ENCODE data around the gene EVPL. TPM values are rescaled to one million over a fixed set of nuclear protein-coding genes. Genes with fewer than 3 reads are reported as not detected.

EVPL gene
- total and polyA plus RNA-seq, 2 of the 13 experiments (the other 11 are each of a cell fraction or from before 2014, with no cell fraction given), result 2.1 to 8.2 TPM

DNA sequence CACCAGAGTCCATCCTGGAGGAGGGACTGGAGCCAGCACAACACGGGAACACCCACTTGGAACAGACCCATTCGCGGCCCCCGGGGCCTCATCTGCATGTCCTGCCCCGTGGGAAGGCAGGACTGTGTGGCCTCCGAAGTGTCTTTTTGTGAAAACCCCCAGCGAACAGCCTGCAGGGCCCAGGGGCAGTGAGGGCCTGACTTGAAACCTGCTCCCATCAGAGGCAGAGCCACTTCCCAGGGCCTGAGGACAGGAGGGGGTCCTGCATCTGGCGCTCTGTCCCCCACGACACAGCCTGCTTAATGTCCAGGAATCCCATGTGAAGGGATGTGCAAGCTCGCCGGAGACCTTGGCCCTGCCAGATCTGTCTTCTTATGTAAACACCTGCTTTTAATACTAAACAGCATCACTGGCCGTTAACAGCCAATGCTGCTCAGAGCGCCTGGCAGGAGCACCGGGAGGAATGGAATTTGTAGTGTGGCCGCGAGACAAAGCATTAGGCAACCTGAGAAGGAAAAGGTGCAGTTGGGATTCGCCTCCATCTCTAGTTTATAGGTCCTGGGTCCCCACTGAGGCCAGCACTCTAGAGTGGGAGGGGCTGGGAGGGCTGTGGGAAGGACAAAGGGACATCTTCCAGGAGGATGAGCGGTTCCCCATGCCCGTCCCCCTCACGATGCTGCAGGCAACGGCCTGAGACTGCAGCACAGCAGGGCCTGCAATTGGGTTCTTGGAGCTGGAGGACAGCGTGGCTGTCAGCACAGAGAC, 9.6 kb upstream of the EVPL start:
- Histone ChIP-seq H3K36me3 (replicated peaks in 1 of 2; ENCODE audit: control insufficient read depth in 1 of 2, insufficient read depth in 2 of 2, low read length in 2 of 2) (peaks cover 22 to 43% of the 10 kb centered on the region in 2 experiments), H3K9ac (ENCODE audit: insufficient read depth, low read depth, low read length) (no peak overlapping the region), H3K27me3 (ENCODE audit: control insufficient read depth in 1 of 2, insufficient read depth in 2 of 2, low read length in 2 of 2) (no peaks in the 10 kb centered on the region), H4K20me1 (ENCODE audit: insufficient read depth, low read length) (no peaks in the 10 kb centered on the region), H3K4me3 (replicated peaks in 1 of 3; ENCODE audit: insufficient read depth in 1 of 3, low read depth in 2 of 3, low read length in 3 of 3) (no peak overlapping the region), H3K4me1 (ENCODE audit: insufficient read depth, low read length) (peaks cover 24% of the 10 kb centered on the region), H2AFZ (ENCODE audit: low read length) (no peak overlapping the region), H3K79me2 (ENCODE audit: insufficient read depth, low read length) (no peaks in the 10 kb centered on the region), H3K9me3 (ENCODE audit: low read length) (no peaks in the 10 kb centered on the region), H3K27ac (ENCODE audit: extremely low read length, insufficient read depth, low read length) (no peak overlapping the region), H3K4me2 (ENCODE audit: low read depth, low read length) (no peak overlapping the region)
- TF ChIP-seq, protein P1, sequence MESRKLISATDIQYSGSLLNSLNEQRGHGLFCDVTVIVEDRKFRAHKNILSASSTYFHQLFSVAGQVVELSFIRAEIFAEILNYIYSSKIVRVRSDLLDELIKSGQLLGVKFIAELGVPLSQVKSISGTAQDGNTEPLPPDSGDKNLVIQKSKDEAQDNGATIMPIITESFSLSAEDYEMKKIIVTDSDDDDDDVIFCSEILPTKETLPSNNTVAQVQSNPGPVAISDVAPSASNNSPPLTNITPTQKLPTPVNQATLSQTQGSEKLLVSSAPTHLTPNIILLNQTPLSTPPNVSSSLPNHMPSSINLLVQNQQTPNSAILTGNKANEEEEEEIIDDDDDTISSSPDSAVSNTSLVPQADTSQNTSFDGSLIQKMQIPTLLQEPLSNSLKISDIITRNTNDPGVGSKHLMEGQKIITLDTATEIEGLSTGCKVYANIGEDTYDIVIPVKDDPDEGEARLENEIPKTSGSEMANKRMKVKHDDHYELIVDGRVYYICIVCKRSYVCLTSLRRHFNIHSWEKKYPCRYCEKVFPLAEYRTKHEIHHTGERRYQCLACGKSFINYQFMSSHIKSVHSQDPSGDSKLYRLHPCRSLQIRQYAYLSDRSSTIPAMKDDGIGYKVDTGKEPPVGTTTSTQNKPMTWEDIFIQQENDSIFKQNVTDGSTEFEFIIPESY (CRISPR knock-in tag; IDR thresholded peaks at IDR 0.05), result peak; percentile 21; the same call in 1 of the 2 replicates
- TF ChIP-seq ZKSCAN5 (CRISPR knock-in tag; IDR thresholded peaks at IDR 0.05) (no peak), AGO2 (optimal IDR thresholded peaks at IDR 0.05; ENCODE audit: low read depth, low read length) (peak; percentile 54)
- DNase-seq (ENCODE audit: low spot score), result no peak
- ChIA-PET CTCF (ENCODE audit: low intra/inter-chr PET ratio, low total read pairs) (no interaction called here), POLR2A (no interaction called here)
- intact Hi-C loops (cut with micrococcal nuclease; ENCODE audit: unreplicated experiment), result no loop called here
- no peak for ATAC-seq
- in situ Hi-C loops (cut with HindIII; ENCODE audit: extremely low pct_ligation_motif_present, low pct_unique_long_range_greater_than_20kb), result no loop called here
- WGBS (ENCODE audit: low lambda C conversion rate), result 90% methylated on average over 20 of the region's 22 CpGs
- BruUV-seq (replicated peaks), result no TSS peak
- FAIRE-seq, result no peak

Measured in HepG2 (cell line).